HG03045 (cell line): ENCODE measurements around the gene PADI4.
"Not testable (repeated sequence)": the region's sequence is repeated elsewhere in the genome, so short reads cannot be mapped to it uniquely, and the experiment has no call there.

Experiments
- ATAC-seq: cut with Tn5 transposase; IDR thresholded peaks from one replicate; pipeline ENCODE4 v1.9.1; 2021; ENCODE audit warnings: mild to moderate bottlenecking, moderate library complexity; ENCODE audit not compliant: unreplicated experiment

Gene PADI4

GRCh38 chr1:17310068-17310640 lies 2.2 kb downstream of the PADI4 start:
- no peak for ATAC-seq

GRCh38 chr1:17313530-17314309 lies 5.7 kb downstream of the PADI4 start:
- no peak for ATAC-seq

- ATAC-seq: no peak
Observed at GRCh38 chr1:17314491-17314971, 6.5 kb downstream of the PADI4 start.

GRCh38 chr1:17315542-17316130 lies 7.6 kb downstream of the PADI4 start:
- ATAC-seq: no peak

- no peak for ATAC-seq
Observed at GRCh38 chr1:17316704-17317103, 8.7 kb downstream of the PADI4 start.

GRCh38 chr1:17318262-17318661 lies 10.3 kb downstream of the PADI4 start:
- no peak for ATAC-seq

GRCh38 chr1:17319561-17320350 lies 11.8 kb downstream of the PADI4 start:
- ATAC-seq: no peak

- not testable (repeated sequence) for ATAC-seq
Observed at GRCh38 chr1:17321857-17322390, 13.9 kb downstream of the PADI4 start.

GRCh38 chr1:17328855-17329254 lies 20.9 kb downstream of the PADI4 start:
- ATAC-seq: no peak

GRCh38 chr1:17329610-17330009 lies 21.6 kb downstream of the PADI4 start:
- ATAC-seq: no peak

GRCh38 chr1:17330856-17331255 lies 22.9 kb downstream of the PADI4 start:
- ATAC-seq: no peak

- no peak for ATAC-seq
Observed at GRCh38 chr1:17333081-17333480, 25.1 kb downstream of the PADI4 start.

- no peak for ATAC-seq
Observed at GRCh38 chr1:17335821-17336710, 28.1 kb downstream of the PADI4 start.

- no peak for ATAC-seq
Observed at GRCh38 chr1:17338706-17339493, 30.9 kb downstream of the PADI4 start.

GRCh38 chr1:17339521-17339920 lies 31.5 kb downstream of the PADI4 start:
- ATAC-seq: no peak

- ATAC-seq: no peak
Observed at GRCh38 chr1:17340358-17340757, 32.4 kb downstream of the PADI4 start.

- no peak for ATAC-seq
Observed at GRCh38 chr1:17342014-17342441, 34.0 kb downstream of the PADI4 start.

GRCh38 chr1:17345506-17345905 lies 37.5 kb downstream of the PADI4 start:
- not testable (repeated sequence) for ATAC-seq
